SKM-1 (cell line): ENCODE results near the gene MDH2.
"Not testable (repeated sequence)": the region's sequence is repeated elsewhere in the genome, so short reads cannot be mapped to it uniquely, and the experiment has no call there.

Experiments used
- DNase-seq: peaks from one replicate; lab custom pipeline; 2025; ENCODE audit not compliant: unreplicated experiment; lab: John Stamatoyannopoulos, UW

The MDH2 gene

GRCh38 chr7:76047811-76048667 lies at the start of gene MDH2, which contains the start of gene STYXL1:
Gene MDH2 (plus strand): TSS chr7:76048106. CDS start chr7:76048161, 55 bp downstream.
Gene STYXL1 (minus strand): TSS chr7:76048000. CDS start chr7:76030523, 17,477 bp downstream.
- DNase-seq: peak; percentile 92

GRCh38 chr7:76000566-76000965 lies 47.3 kb upstream of the MDH2 start:
- DNase-seq: no peak

GRCh38 chr7:76002139-76002538 lies 45.8 kb upstream of the MDH2 start:
- DNase-seq: no peak

- DNase-seq: no peak
Measured at GRCh38 chr7:76002822-76003221, 45.1 kb upstream of the MDH2 start.

GRCh38 chr7:76003351-76003750 lies 44.6 kb upstream of the MDH2 start:
- no peak for DNase-seq

GRCh38 chr7:76005004-76005403 lies 42.9 kb upstream of the MDH2 start:
- not testable (repeated sequence) for DNase-seq

- no peak for DNase-seq
Measured at GRCh38 chr7:76008156-76008687, 39.7 kb upstream of the MDH2 start.

- no peak for DNase-seq
Measured at GRCh38 chr7:76009672-76010600, 38.0 kb upstream of the MDH2 start.

- DNase-seq: no peak
Measured at GRCh38 chr7:76011442-76011861, 36.5 kb upstream of the MDH2 start.

- no peak for DNase-seq
Measured at GRCh38 chr7:76016191-76016947, 31.5 kb upstream of the MDH2 start.

GRCh38 chr7:76018520-76018919 lies 29.4 kb upstream of the MDH2 start:
- not testable (repeated sequence) for DNase-seq

GRCh38 chr7:76020031-76020714 lies 27.7 kb upstream of the MDH2 start:
- DNase-seq: peak; percentile 48

- DNase-seq: no peak
Measured at GRCh38 chr7:76022026-76022780, 25.7 kb upstream of the MDH2 start.

GRCh38 chr7:76023002-76023401 lies 24.9 kb upstream of the MDH2 start:
- DNase-seq: peak; percentile 75

- DNase-seq: not testable (repeated sequence)
Measured at GRCh38 chr7:76029682-76030081, 18.2 kb upstream of the MDH2 start.

- no peak for DNase-seq
Measured at GRCh38 chr7:76031964-76032363, 15.9 kb upstream of the MDH2 start.

GRCh38 chr7:76037310-76037709 lies 10.6 kb upstream of the MDH2 start:
- DNase-seq: no peak

GRCh38 chr7:76040126-76040525 lies 7.8 kb upstream of the MDH2 start:
- DNase-seq: no peak

- DNase-seq: no peak
Measured at GRCh38 chr7:76044375-76044865, 3.5 kb upstream of the MDH2 start.
